HEK293 (cell line): ENCODE data around the gene SH3GLB2.

Experiments used
- YY1 ChIP-seq: fragments of 450-650 bp; formaldehyde crosslinking; IDR thresholded peaks from 2 replicates; pipeline ENCODE4 v1.5.1; 2018; ENCODE audit warnings: missing biosample characterization, missing genetic modification characterization
- ZNF335 ChIP-seq: fragments of 450-650 bp; formaldehyde crosslinking; conservative IDR thresholded peaks from 2 replicates; pipeline ENCODE4 v1.5.1; 2016; ENCODE audit warnings: missing biosample characterization, missing genetic modification characterization
- ZNF670 ChIP-seq: fragments of 450-650 bp; formaldehyde crosslinking; IDR thresholded peaks from 2 replicates; pipeline ENCODE4 v1.5.1; 2016; ENCODE audit warnings: missing biosample characterization, missing genetic modification characterization, low read depth
- TF ChIP-seq, protein P1 (sequence below): fragments of 450-650 bp; formaldehyde crosslinking; IDR thresholded peaks from 2 replicates; pipeline ENCODE4 v1.5.1; 2016; ENCODE audit warnings: missing biosample characterization, missing genetic modification characterization

DNA sequence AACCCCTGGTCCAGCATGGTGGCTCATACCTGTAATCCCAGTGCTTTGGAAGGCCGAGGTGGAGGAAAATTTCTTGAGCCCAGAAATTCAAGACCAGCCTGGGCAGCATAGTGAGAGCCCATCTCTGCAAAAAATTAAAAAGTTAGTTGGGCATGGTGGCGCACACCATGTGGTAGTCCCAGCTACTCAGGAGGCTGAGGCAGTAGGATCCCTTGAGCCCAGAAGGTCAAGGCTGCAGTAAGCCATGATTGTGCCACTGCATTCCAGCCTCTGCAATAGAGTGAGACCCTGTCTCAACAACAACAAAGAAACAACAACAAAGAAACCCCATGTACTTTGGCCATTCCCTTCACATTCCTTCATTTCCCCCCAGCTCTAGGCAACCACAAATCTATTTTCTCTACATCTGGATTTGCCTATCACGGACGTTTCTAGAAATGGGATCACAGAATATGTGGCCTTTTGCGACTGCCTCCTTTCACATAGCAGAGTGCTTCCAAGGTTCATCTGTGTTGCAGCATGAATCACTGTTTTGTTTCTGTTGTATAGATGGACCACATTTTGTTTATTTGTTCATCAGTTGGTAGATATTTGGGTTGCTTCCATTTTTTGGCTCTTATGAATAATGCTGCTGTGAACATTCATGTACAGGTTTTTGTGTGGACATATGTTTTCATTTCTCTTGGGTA lies 26.2 kb upstream of the SH3GLB2 start:
- TF ChIP-seq ZNF335 (tag by site-specific recombination) (no peak), YY1 (tag by site-specific recombination) (no peak), ZNF670 (no peak)
- TF ChIP-seq, protein P1, sequence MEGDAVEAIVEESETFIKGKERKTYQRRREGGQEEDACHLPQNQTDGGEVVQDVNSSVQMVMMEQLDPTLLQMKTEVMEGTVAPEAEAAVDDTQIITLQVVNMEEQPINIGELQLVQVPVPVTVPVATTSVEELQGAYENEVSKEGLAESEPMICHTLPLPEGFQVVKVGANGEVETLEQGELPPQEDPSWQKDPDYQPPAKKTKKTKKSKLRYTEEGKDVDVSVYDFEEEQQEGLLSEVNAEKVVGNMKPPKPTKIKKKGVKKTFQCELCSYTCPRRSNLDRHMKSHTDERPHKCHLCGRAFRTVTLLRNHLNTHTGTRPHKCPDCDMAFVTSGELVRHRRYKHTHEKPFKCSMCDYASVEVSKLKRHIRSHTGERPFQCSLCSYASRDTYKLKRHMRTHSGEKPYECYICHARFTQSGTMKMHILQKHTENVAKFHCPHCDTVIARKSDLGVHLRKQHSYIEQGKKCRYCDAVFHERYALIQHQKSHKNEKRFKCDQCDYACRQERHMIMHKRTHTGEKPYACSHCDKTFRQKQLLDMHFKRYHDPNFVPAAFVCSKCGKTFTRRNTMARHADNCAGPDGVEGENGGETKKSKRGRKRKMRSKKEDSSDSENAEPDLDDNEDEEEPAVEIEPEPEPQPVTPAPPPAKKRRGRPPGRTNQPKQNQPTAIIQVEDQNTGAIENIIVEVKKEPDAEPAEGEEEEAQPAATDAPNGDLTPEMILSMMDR = no peak
